DOHH2 (cell line): ENCODE data around the gene MLANA.

Source experiments
- H3F3A ChIP-seq: fragments of 200-600 bp; sonication (generic), shearing (Covaris generic); 2 replicates; pipeline ENCODE4 v1.6.0; 2016; ENCODE audit warnings: antibody characterized with exemption, mild to moderate bottlenecking; ENCODE audit not compliant: control insufficient read depth, insufficient read depth
- H3K27ac ChIP-seq: fragments of 200-600 bp; sonication (generic); 2 replicates; pipeline ENCODE4 v1.5.1; 2014; ENCODE audit warnings: low read depth, mild to moderate bottlenecking, low read length, moderate library complexity
- H3K27me3 ChIP-seq: fragments of 200-600 bp; sonication (generic); 2 replicates; pipeline ENCODE4 v1.6.1; 2014; ENCODE audit warnings: mild to moderate bottlenecking, low read length, mixed read lengths; ENCODE audit not compliant: control insufficient read depth
- H3K36me3 ChIP-seq: fragments of 200-600 bp; sonication (generic); 2 replicates; pipeline ENCODE4 v1.6.1; 2014; ENCODE audit warnings: mild to moderate bottlenecking, low read length, moderate library complexity, mixed read lengths; ENCODE audit not compliant: control insufficient read depth
- H3K4me1 ChIP-seq: fragments of 200-600 bp; sonication (generic); 2 replicates; pipeline ENCODE4 v1.6.1; 2014; ENCODE audit warnings: mild to moderate bottlenecking, low read length, mixed read lengths; ENCODE audit not compliant: control insufficient read depth
- H3K4me2 ChIP-seq: fragments of 200-600 bp; sonication (generic); 2 replicates; pipeline ENCODE4 v1.6.0; 2014; ENCODE audit warnings: mild to moderate bottlenecking, low read length, moderate library complexity
- H3K4me3 ChIP-seq: fragments of 200-600 bp; sonication (generic); 2 replicates; pipeline ENCODE4 v1.5.1; 2014; ENCODE audit warnings: mild to moderate bottlenecking, low read length, mixed read lengths
- H3K79me2 ChIP-seq: fragments of 200-600 bp; sonication (generic); 2 replicates; pipeline ENCODE4 v1.6.1; 2014; ENCODE audit warnings: mild to moderate bottlenecking, low read length, mixed read lengths; ENCODE audit not compliant: control insufficient read depth
- H3K9me2 ChIP-seq: fragments of 200-600 bp; sonication (generic); replicated peaks from 2 replicates; pipeline ENCODE4 v1.6.1; 2014; ENCODE audit warnings: mild to moderate bottlenecking, low read length, mixed read lengths; ENCODE audit not compliant: control insufficient read depth
- H3K9me3 ChIP-seq: fragments of 200-600 bp; sonication (generic); 2 replicates; pipeline ENCODE4 v1.6.1; 2014; ENCODE audit warnings: antibody characterized with exemption, low read length, mixed read lengths; ENCODE audit not compliant: control insufficient read depth, insufficient read depth
- H4K20me1 ChIP-seq: fragments of 200-600 bp; sonication (generic); 2 replicates; pipeline ENCODE4 v1.6.0; 2014; ENCODE audit warnings: low read depth, mild to moderate bottlenecking, antibody characterized with exemption, low read length, moderate library complexity; ENCODE audit not compliant: control insufficient read depth, insufficient read depth
- EZH2phosphoT487 ChIP-seq: fragments of 200-600 bp; sonication (generic); IDR thresholded peaks from 2 replicates; pipeline ENCODE4 v1.6.1; 2017; ENCODE audit warnings: borderline replicate concordance, mild to moderate bottlenecking, antibody characterized with exemption, low read length, moderate library complexity, mixed read lengths
- TF ChIP-seq, protein P1 (sequence below): fragments of 200-600 bp; sonication (generic); IDR thresholded peaks from one replicate; pipeline ENCODE4 v1.5.1; 2014; ENCODE audit warnings: antibody characterized with exemption, mild to moderate bottlenecking, low read depth, low read length; ENCODE audit not compliant: poor library complexity, severe bottlenecking

Gene MLANA

DNA sequence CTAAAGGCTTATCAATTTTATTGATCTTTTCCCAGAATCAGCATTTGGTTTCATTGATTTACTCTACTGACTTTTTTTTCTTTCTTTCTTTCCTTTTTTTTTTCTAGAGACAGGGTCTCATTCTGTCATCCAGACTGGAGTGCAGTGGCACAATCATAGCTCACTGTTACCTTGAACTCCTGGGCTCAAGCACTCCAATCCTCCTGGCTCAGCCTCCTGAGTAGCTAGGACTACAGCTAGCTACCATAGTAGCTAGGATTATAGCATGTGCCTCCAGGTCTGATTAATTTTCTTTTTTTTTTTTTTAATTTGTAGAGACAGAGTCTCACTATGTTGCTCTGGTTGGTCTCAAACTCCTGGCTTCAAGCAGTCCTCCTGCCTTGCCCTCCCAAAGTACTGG lies 11.7 kb downstream of the MLANA start:
- Histone ChIP-seq H3K4me3 (no peak overlapping the region), H4K20me1 (no peaks in the 10 kb centered on the region), H3K27ac (no peak overlapping the region), H3F3A (no peaks in the 10 kb centered on the region), H3K79me2 (no peaks in the 10 kb centered on the region), H3K27me3 (no peaks in the 10 kb centered on the region), H3K4me1 (no peaks in the 10 kb centered on the region), H3K4me2 (no peak overlapping the region), H3K9me2 (no peaks in the 10 kb centered on the region), H3K36me3 (no peaks in the 10 kb centered on the region), H3K9me3 (no peaks in the 10 kb centered on the region)
- no peak for TF ChIP-seq EZH2phosphoT487
- TF ChIP-seq, protein P1, sequence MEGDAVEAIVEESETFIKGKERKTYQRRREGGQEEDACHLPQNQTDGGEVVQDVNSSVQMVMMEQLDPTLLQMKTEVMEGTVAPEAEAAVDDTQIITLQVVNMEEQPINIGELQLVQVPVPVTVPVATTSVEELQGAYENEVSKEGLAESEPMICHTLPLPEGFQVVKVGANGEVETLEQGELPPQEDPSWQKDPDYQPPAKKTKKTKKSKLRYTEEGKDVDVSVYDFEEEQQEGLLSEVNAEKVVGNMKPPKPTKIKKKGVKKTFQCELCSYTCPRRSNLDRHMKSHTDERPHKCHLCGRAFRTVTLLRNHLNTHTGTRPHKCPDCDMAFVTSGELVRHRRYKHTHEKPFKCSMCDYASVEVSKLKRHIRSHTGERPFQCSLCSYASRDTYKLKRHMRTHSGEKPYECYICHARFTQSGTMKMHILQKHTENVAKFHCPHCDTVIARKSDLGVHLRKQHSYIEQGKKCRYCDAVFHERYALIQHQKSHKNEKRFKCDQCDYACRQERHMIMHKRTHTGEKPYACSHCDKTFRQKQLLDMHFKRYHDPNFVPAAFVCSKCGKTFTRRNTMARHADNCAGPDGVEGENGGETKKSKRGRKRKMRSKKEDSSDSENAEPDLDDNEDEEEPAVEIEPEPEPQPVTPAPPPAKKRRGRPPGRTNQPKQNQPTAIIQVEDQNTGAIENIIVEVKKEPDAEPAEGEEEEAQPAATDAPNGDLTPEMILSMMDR, result no peak

DNA sequence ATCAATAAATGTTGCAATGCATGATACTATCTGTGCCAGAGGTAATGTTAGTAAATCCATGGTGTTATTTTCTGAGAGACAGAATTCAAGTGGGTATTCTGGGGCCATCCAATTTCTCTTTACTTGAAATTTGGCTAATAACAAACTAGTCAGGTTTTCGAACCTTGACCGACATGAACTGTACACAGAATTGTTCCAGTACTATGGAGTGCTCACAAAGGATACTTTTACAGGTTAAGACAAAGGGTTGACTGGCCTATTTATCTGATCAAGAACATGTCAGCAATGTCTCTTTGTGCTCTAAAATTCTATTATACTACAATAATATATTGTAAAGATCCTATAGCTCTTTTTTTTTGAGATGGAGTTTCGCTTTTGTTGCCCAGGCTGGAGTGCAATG lies 18.2 kb downstream of the MLANA start:
- Histone ChIP-seq H3K9me2 (no peaks in the 10 kb centered on the region), H3K79me2 (no peaks in the 10 kb centered on the region), H3K4me1 (no peaks in the 10 kb centered on the region), H3F3A (no peaks in the 10 kb centered on the region), H4K20me1 (no peaks in the 10 kb centered on the region), H3K36me3 (no peaks in the 10 kb centered on the region), H3K9me3 (no peaks in the 10 kb centered on the region), H3K4me2 (no peak overlapping the region), H3K27me3 (no peaks in the 10 kb centered on the region), H3K27ac (no peak overlapping the region), H3K4me3 (no peak overlapping the region)
- TF ChIP-seq EZH2phosphoT487, result no peak
- TF ChIP-seq, protein P1, result no peak

DNA sequence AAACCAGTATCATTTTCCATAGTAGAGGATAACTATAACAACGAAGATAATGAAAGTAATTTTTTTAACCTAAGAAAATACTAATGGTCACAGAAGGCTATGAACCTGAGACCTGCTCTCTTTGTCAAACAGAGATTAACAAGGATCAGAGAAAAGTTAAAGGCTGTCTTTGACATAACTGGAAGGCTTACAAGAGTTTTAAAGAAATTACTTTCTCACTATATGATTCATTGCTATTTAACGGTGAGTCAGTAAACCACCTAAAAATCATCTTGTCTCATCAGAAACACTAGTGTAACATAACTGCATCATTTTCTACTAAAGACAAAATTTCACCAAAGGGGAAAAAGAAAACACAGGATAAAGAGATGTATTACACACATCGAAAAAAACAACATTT lies 19.3 kb downstream of the MLANA start:
- Histone ChIP-seq H3K79me2 (no peaks in the 10 kb centered on the region), H3F3A (no peaks in the 10 kb centered on the region), H3K4me1 (no peaks in the 10 kb centered on the region), H3K4me3 (no peak overlapping the region), H3K36me3 (no peaks in the 10 kb centered on the region), H3K9me2 (no peaks in the 10 kb centered on the region), H3K9me3 (no peaks in the 10 kb centered on the region), H3K27ac (no peak overlapping the region), H3K27me3 (no peaks in the 10 kb centered on the region), H3K4me2 (no peak overlapping the region), H4K20me1 (no peaks in the 10 kb centered on the region)
- no peak for TF ChIP-seq EZH2phosphoT487
- TF ChIP-seq, protein P1, result no peak
